ENCODE results near the gene PIGU. TPM values are rescaled to one million over a fixed set of nuclear protein-coding genes. Genes with fewer than 3 reads are reported as not detected.

Gene PIGU
- polyA plus RNA-seq, 3 donors = 5.8 to 11.3 (median 10.9) TPM

DNA sequence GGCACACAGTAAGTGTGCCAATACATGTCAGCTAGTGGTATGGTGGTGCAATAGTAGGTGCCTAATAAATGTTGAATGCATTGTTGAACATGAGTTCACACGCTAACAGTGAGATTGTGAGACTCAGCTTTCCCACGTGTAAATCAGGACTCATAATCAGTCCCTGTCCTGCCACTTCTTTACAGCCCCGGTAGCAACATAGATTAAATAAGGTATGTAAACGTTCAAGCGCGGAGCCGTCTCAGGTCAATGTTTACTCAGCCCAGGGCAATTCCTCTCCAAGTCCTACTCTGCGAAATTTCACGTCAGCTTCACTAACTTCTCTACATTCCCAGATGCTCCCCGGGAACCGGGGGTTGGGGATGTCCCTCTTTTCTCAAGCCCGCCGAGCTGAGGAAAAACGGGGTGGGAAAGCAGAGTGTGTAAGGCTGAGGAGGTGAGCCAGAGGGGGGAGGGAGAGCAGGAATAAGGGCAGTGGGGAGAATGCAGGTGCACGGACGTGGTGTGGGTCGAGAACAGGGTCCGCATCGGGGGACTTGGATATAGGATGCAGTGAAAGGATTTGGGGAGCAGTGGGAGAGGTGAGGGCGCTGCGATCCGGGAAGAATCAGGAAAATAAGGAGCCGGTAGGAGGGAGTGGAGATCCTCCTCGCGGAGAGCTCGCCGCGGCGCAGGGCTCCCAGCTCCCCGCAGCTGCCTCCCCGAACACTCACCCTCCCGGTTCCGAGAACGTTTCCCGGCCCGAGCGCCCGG, 26.7 kb upstream of the PIGU start:
- H3K9me3 ChIP-seq (replicated peaks in 1 of 2; ENCODE audit: control insufficient read depth in 1 of 2, insufficient read depth in 1 of 2, low read length in 2 of 2) = no peaks in the 10 kb centered on the region
- peak overlapping the region; percentile 49 to 82 (median 76) for H3K4me3 ChIP-seq (replicated peaks in 1 of 3; ENCODE audit: low read depth in 2 of 3, low read length in 3 of 3)
- Mint-ChIP-seq H3K4me3 (peak overlapping the region; percentile 95 to 98), H3K4me1 (peaks cover 37% of the 10 kb centered on the region), H3K36me3 (peaks cover 0 to 6% of the 10 kb centered on the region in 2 donors), H3K9me3 (no peaks in the 10 kb centered on the region), H3K27me3 (ENCODE audit: low read depth in 3 of 3) (peaks cover 23 to 24% (median 23%) of the 10 kb centered on the region in 3 donors), H3K27ac (peak overlapping the region; percentile 85 to 97 (median 94))
- H3K79me2 ChIP-seq (ENCODE audit: insufficient read depth, low read length) = no peaks in the 10 kb centered on the region
- H3K27ac ChIP-seq (ENCODE audit: low read depth in 1 of 2, low read length in 2 of 2) = peak overlapping the region; percentile 30 to 94
- H4K20me1 ChIP-seq (ENCODE audit: insufficient read depth, low read length) = no peaks in the 10 kb centered on the region
- WGBS (ENCODE audit: insufficient coverage) = 0% methylated on average over 12 of the region's 38 CpGs
- intact Hi-C loops (cut with micrococcal nuclease) = loop anchor here in 1 of 2 donors (2.0 kb wide), 2 partner anchors 27 to 145 kb away; partner anchors contain the start of genes MAP1LC3A and PIGU
- no peaks in the 10 kb centered on the region for H3K36me3 ChIP-seq (replicated peaks in 1 of 2; ENCODE audit: control insufficient read depth in 1 of 2, insufficient read depth in 2 of 2, low read length in 2 of 2)
- peaks cover 26 to 31% of the 10 kb centered on the region in 2 donors for H3K4me1 ChIP-seq (ENCODE audit: control insufficient read depth in 1 of 2, insufficient read depth in 2 of 2, low read length in 2 of 2)
- H3K9ac ChIP-seq (ENCODE audit: insufficient read depth, low read length, poor library complexity, severe bottlenecking) = peak overlapping the region; percentile 98
- TF ChIP-seq, protein P1, sequence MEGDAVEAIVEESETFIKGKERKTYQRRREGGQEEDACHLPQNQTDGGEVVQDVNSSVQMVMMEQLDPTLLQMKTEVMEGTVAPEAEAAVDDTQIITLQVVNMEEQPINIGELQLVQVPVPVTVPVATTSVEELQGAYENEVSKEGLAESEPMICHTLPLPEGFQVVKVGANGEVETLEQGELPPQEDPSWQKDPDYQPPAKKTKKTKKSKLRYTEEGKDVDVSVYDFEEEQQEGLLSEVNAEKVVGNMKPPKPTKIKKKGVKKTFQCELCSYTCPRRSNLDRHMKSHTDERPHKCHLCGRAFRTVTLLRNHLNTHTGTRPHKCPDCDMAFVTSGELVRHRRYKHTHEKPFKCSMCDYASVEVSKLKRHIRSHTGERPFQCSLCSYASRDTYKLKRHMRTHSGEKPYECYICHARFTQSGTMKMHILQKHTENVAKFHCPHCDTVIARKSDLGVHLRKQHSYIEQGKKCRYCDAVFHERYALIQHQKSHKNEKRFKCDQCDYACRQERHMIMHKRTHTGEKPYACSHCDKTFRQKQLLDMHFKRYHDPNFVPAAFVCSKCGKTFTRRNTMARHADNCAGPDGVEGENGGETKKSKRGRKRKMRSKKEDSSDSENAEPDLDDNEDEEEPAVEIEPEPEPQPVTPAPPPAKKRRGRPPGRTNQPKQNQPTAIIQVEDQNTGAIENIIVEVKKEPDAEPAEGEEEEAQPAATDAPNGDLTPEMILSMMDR (IDR thresholded peaks at IDR 0.05) = no peak
- H2AFZ ChIP-seq (ENCODE audit: insufficient read depth, low read depth, low read length, poor library complexity, severe bottlenecking) = peak overlapping the region; percentile 82
- peaks cover 0 to 20% of the 10 kb centered on the region in 2 donors for H3K27me3 ChIP-seq (ENCODE audit: control insufficient read depth in 2 of 2, insufficient read depth in 2 of 2, low read length in 2 of 2)
- DNase-seq = peak in 2 of 3 donors; percentile 43 to 63
- H3K4me2 ChIP-seq (replicated peaks; ENCODE audit: extremely low read depth, low read length, poor library complexity, severe bottlenecking) = peak overlapping the region; percentile 93

DNA sequence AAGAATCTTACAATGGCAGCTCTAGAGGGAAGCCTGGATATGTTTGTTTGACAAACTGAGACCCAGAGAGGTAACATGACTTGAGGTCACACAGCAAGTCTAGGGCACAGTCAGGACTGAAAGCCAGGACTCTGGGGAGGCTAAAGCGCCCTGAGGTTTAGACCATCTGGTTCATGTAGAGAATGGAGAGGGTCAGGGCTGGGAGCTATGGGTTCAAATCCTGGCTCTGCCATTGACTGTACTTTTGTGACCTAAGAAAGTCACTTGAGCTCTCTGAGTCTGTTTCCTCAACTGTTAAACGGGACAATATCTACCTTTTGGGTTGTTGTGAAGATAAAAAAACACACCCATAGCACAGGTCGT, 26.1 kb upstream of the PIGU start:
- no peak overlapping the region for H2AFZ ChIP-seq (ENCODE audit: insufficient read depth, low read depth, low read length, poor library complexity, severe bottlenecking)
- no peak overlapping the region for H3K27ac ChIP-seq (ENCODE audit: low read depth in 1 of 2, low read length in 2 of 2)
- peaks cover 0 to 15% of the 10 kb centered on the region in 2 donors for H3K27me3 ChIP-seq (ENCODE audit: control insufficient read depth in 2 of 2, insufficient read depth in 2 of 2, low read length in 2 of 2)
- H3K4me3 ChIP-seq (replicated peaks in 1 of 3; ENCODE audit: low read depth in 2 of 3, low read length in 3 of 3) = peak overlapping the region in 1 of 3 experiments; percentile 82
- Mint-ChIP-seq H3K27me3 (ENCODE audit: low read depth in 3 of 3) (peaks cover 18% of the 10 kb centered on the region in 3 donors), H3K4me1 (peaks cover 33% of the 10 kb centered on the region), H3K9me3 (no peaks in the 10 kb centered on the region), H3K36me3 (peaks cover 0 to 3% of the 10 kb centered on the region in 2 donors), H3K27ac (peak overlapping the region in 5 of 7 donors; percentile 92 to 97 (median 94)), H3K4me3 (peak overlapping the region; percentile 95 to 98)
- no peak for DNase-seq
- H3K4me2 ChIP-seq (replicated peaks; ENCODE audit: extremely low read depth, low read length, poor library complexity, severe bottlenecking) = peak overlapping the region; percentile 93
- no peak overlapping the region for H3K9ac ChIP-seq (ENCODE audit: insufficient read depth, low read length, poor library complexity, severe bottlenecking)
- no peaks in the 10 kb centered on the region for H3K9me3 ChIP-seq (replicated peaks in 1 of 2; ENCODE audit: control insufficient read depth in 1 of 2, insufficient read depth in 1 of 2, low read length in 2 of 2)
- H4K20me1 ChIP-seq (ENCODE audit: insufficient read depth, low read length) = no peaks in the 10 kb centered on the region
- no CpG with 5 or more reads among the region's 3 CpGs for WGBS (ENCODE audit: insufficient coverage)
- TF ChIP-seq, protein P1 (IDR thresholded peaks at IDR 0.05) = no peak
- no peaks in the 10 kb centered on the region for H3K36me3 ChIP-seq (replicated peaks in 1 of 2; ENCODE audit: control insufficient read depth in 1 of 2, insufficient read depth in 2 of 2, low read length in 2 of 2)
- no peaks in the 10 kb centered on the region for H3K79me2 ChIP-seq (ENCODE audit: insufficient read depth, low read length)
- H3K4me1 ChIP-seq (ENCODE audit: control insufficient read depth in 1 of 2, insufficient read depth in 2 of 2, low read length in 2 of 2) = peaks cover 23 to 27% of the 10 kb centered on the region in 2 donors
- intact Hi-C loops (cut with micrococcal nuclease) = no loop called here
